SK-N-SH (cell line): ENCODE results near the gene TBCD. TPM values are rescaled to one million over a fixed set of nuclear protein-coding genes. Genes with fewer than 3 reads are reported as not detected.

ENCODE experiments used
- CTCF ChIA-PET: fragments of 300-600, 350-600 bp; formaldehyde crosslinking; extraction: SDS; loops from one replicate; lab custom pipeline; 2021; lab: Yijun Ruan, JAX
- POLR2A ChIA-PET: fragments of 350-600 bp; sonication (Branson Sonifier 250); formaldehyde crosslinking; extraction: SDS; loops from one replicate; lab custom pipeline; 2020; ENCODE audit warnings: antibody characterized with exemption, inconsistent platforms; lab: Yijun Ruan, JAX
- DNase-seq: peaks from one replicate; pipeline ENCODE4 v3.0.0; 2012
- H2AFZ ChIP-seq: fragments of 200-600 bp; sonication (generic); 2 replicates; pipeline ENCODE4 v1.8.1; 2016; ENCODE audit warnings: antibody characterized with exemption, mild to moderate bottlenecking, low read depth
- H3F3A ChIP-seq: fragments of 200-600 bp; sonication (generic); replicated peaks from 2 replicates; pipeline ENCODE3; 2016; ENCODE audit warnings: antibody characterized with exemption, mild to moderate bottlenecking; ENCODE audit not compliant: insufficient read depth
- H3K27ac ChIP-seq, 2 experiments: fragments of 200-500 bp in 1 of 2; fragments of 200-600 bp in 1 of 2; sonication (Bioruptor generic) in 1 of 2; sonication (generic), shearing (Covaris generic) in 1 of 2; 2 replicates each; pipeline versions ENCODE4 v1.5.1 to v1.6.1; 2014 to 2016; ENCODE audit warnings: low read depth in 2 of 2, inconsistent platforms in 1 of 2, low read length in 1 of 2, mild to moderate bottlenecking in 1 of 2, mixed read lengths in 1 of 2
- H3K27me3 ChIP-seq: fragments of 200-600 bp; sonication (generic), shearing (Covaris generic); 2 replicates; pipeline ENCODE4 v1.6.1; 2016; ENCODE audit warnings: mixed run types; ENCODE audit not compliant: insufficient read depth
- H3K36me3 ChIP-seq, 2 experiments: fragments of 200-500 bp in 1 of 2; fragments of 200-600 bp in 1 of 2; sonication (Bioruptor generic) in 1 of 2; sonication (generic) in 1 of 2; replicated peaks in 1 of 2; 2 replicates each; pipeline versions ENCODE3 to v1.5.1; 2014 to 2016; ENCODE audit warnings: low read length in 1 of 2, mild to moderate bottlenecking in 1 of 2; ENCODE audit not compliant: insufficient read depth in 2 of 2, control insufficient read depth in 1 of 2
- H3K4me1 ChIP-seq, 2 experiments: fragments of 200-500 bp in 1 of 2; fragments of 200-600 bp in 1 of 2; sonication (Bioruptor generic) in 1 of 2; sonication (generic), shearing (Covaris generic) in 1 of 2; 2 replicates each; pipeline versions ENCODE4 v1.5.1 to v1.6.1; 2014 to 2016; ENCODE audit warnings: low read depth in 1 of 2, low read length in 1 of 2, mixed run types in 1 of 2; ENCODE audit not compliant: insufficient read depth in 2 of 2, control insufficient read depth in 1 of 2
- H3K4me2 ChIP-seq: fragments of 200-600 bp; sonication (generic), shearing (Covaris generic); 2 replicates; pipeline ENCODE4 v1.6.1; 2017; ENCODE audit warnings: mixed run types
- H3K4me3 ChIP-seq, 2 experiments: fragments of 200-500 bp in 1 of 2; fragments of 200-600 bp in 1 of 2; sonication (Bioruptor generic) in 1 of 2; sonication (generic), shearing (Covaris generic) in 1 of 2; 2 replicates each; pipeline versions ENCODE4 v1.5.1 to v1.8.1; 2014 to 2016; ENCODE audit warnings: low read depth in 2 of 2, inconsistent platforms in 1 of 2, low read length in 1 of 2, mild to moderate bottlenecking in 1 of 2, mixed read lengths in 1 of 2, moderate library complexity in 1 of 2
- H3K79me2 ChIP-seq: fragments of 200-600 bp; sonication (generic); 2 replicates; pipeline ENCODE4 v1.8.1; 2017; ENCODE audit warnings: mild to moderate bottlenecking; ENCODE audit not compliant: insufficient read depth
- H3K9ac ChIP-seq: fragments of 200-600 bp; sonication (generic); 2 replicates; pipeline ENCODE4 v1.6.1; 2017; ENCODE audit warnings: mixed run types
- H3K9me2 ChIP-seq: fragments of 200-600 bp; sonication (generic); 2 replicates; pipeline ENCODE4 v1.6.1; 2017; ENCODE audit warnings: mixed run types
- H3K9me3 ChIP-seq: fragments of 200-600 bp; sonication (generic); 2 replicates; pipeline ENCODE4 v1.6.1; 2017; ENCODE audit warnings: mixed run types, mild to moderate bottlenecking, moderate library complexity
- H4K20me1 ChIP-seq: fragments of 200-600 bp; sonication (generic); 2 replicates; pipeline ENCODE4 v1.6.1; 2017; ENCODE audit warnings: mild to moderate bottlenecking, mixed run types; ENCODE audit not compliant: insufficient read depth
- CHD2 ChIP-seq: fragments of 150-350 bp; IDR thresholded peaks from 2 replicates; pipeline ENCODE4 v1.6.1; 2018; ENCODE audit warnings: low read length; ENCODE audit not compliant: partially characterized antibody
- EZH2phosphoT487 ChIP-seq: fragments of 200-600 bp; sonication (generic); IDR thresholded peaks from 2 replicates; pipeline ENCODE4 v1.6.1; 2017; ENCODE audit warnings: low read depth, mixed run types, mild to moderate bottlenecking, antibody characterized with exemption, moderate library complexity, borderline replicate concordance
- FOSL2 ChIP-seq: IDR thresholded peaks from 2 replicates; pipeline ENCODE4 v1.4.0; 2012; ENCODE audit warnings: low read depth, mild to moderate bottlenecking, moderate library complexity, borderline replicate concordance
- FOXJ3 ChIP-seq: sonication (generic); formaldehyde crosslinking; IDR thresholded peaks from 2 replicates; pipeline ENCODE4 v1.5.1; 2020; ENCODE audit warnings: mild to moderate bottlenecking, missing genetic modification reagents
- GABPA ChIP-seq: IDR thresholded peaks from 2 replicates; pipeline ENCODE4 v1.4.0; 2012; ENCODE audit warnings: low read depth, mild to moderate bottlenecking
- GATA2 ChIP-seq: sonication (generic); formaldehyde crosslinking; IDR thresholded peaks from 2 replicates; pipeline ENCODE4 v1.5.0; 2020; ENCODE audit warnings: mild to moderate bottlenecking, missing genetic modification reagents
- JUND ChIP-seq: IDR thresholded peaks from 2 replicates; pipeline ENCODE4 v1.4.0; 2012
- MXI1 ChIP-seq: IDR thresholded peaks from 2 replicates; pipeline ENCODE4 v1.6.1; 2012; ENCODE audit warnings: mild to moderate bottlenecking, low read depth, low read length, improper control_type of control experiment
- POLR2AphosphoS5 ChIP-seq: IDR thresholded peaks from 2 replicates; pipeline ENCODE4 v1.6.1; 2012; ENCODE audit warnings: low read depth, low read length
- RAD21 ChIP-seq: IDR thresholded peaks from 2 replicates; pipeline ENCODE4 v1.6.1; 2012; ENCODE audit warnings: mild to moderate bottlenecking, low read length
- RCOR1 ChIP-seq: fragments of 150-350 bp; IDR thresholded peaks from 2 replicates; pipeline ENCODE4 v1.6.1; 2017; ENCODE audit warnings: antibody characterized with exemption, low read length
- RXRA ChIP-seq: IDR thresholded peaks from 2 replicates; pipeline ENCODE4 v1.4.0; 2012; ENCODE audit warnings: low read depth, mild to moderate bottlenecking, borderline replicate concordance
- SIN3A ChIP-seq: IDR thresholded peaks from 2 replicates; pipeline ENCODE4 v1.6.1; 2012; ENCODE audit warnings: low read depth, mild to moderate bottlenecking, low read length, moderate library complexity, borderline replicate concordance
- TAF1 ChIP-seq: IDR thresholded peaks from 2 replicates; pipeline ENCODE4 v1.6.1; 2012; ENCODE audit warnings: low read depth, mild to moderate bottlenecking, low read length, moderate library complexity, borderline replicate concordance
- TEAD4 ChIP-seq: IDR thresholded peaks from 2 replicates; pipeline ENCODE4 v1.4.0; 2012; ENCODE audit warnings: mild to moderate bottlenecking, borderline replicate concordance; ENCODE audit not compliant: insufficient read depth
- YY1 ChIP-seq: IDR thresholded peaks from 2 replicates; pipeline ENCODE4 v1.4.0; 2012; ENCODE audit warnings: low read depth, mild to moderate bottlenecking
- WGBS: methylation state at CpG from one replicate; pipeline ENCODE4 v1.1.6; 2017; ENCODE audit warnings: low lambda C conversion rate; 5-methylcytosine and 5-hydroxymethylcytosine counted together
- polyA plus RNA-seq, 3 experiments: library from polyadenylated mRNA; depleted of rRNA; stranded (reverse); fragments of >200 nt; gene quantifications; 2 replicates each; pipeline ENCODE4 v1.2.3, GENCODE V29; 2012
- TF ChIP-seq, protein P1 (sequence below): IDR thresholded peaks from 2 replicates; pipeline ENCODE4 v1.6.1; 2012; ENCODE audit warnings: mild to moderate bottlenecking, low read depth, low read length, moderate library complexity

The TBCD gene
- polyA plus RNA-seq, 1 of the 3 experiments (the other 2 are of a cell fraction): 107 TPM

GRCh38 chr17:82856361-82856760, 104.5 kb downstream of the TBCD start:
- no peaks in the 10 kb centered on the region for H3K27me3 ChIP-seq
- H3K79me2 ChIP-seq: peaks cover 13% of the 10 kb centered on the region; the same call in 1 of the 2 replicates
- H3K9me2 ChIP-seq: no peaks in the 10 kb centered on the region
- H3K9ac ChIP-seq: no peak overlapping the region
- ChIA-PET CTCF (no interaction called here), POLR2A (no interaction called here)
- no peak for TF ChIP-seq GATA2 (CRISPR knock-in tag)
- TF ChIP-seq POLR2AphosphoS5: no peak
- TF ChIP-seq, protein P1, sequence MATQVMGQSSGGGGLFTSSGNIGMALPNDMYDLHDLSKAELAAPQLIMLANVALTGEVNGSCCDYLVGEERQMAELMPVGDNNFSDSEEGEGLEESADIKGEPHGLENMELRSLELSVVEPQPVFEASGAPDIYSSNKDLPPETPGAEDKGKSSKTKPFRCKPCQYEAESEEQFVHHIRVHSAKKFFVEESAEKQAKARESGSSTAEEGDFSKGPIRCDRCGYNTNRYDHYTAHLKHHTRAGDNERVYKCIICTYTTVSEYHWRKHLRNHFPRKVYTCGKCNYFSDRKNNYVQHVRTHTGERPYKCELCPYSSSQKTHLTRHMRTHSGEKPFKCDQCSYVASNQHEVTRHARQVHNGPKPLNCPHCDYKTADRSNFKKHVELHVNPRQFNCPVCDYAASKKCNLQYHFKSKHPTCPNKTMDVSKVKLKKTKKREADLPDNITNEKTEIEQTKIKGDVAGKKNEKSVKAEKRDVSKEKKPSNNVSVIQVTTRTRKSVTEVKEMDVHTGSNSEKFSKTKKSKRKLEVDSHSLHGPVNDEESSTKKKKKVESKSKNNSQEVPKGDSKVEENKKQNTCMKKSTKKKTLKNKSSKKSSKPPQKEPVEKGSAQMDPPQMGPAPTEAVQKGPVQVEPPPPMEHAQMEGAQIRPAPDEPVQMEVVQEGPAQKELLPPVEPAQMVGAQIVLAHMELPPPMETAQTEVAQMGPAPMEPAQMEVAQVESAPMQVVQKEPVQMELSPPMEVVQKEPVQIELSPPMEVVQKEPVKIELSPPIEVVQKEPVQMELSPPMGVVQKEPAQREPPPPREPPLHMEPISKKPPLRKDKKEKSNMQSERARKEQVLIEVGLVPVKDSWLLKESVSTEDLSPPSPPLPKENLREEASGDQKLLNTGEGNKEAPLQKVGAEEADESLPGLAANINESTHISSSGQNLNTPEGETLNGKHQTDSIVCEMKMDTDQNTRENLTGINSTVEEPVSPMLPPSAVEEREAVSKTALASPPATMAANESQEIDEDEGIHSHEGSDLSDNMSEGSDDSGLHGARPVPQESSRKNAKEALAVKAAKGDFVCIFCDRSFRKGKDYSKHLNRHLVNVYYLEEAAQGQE: no peak
- no peak overlapping the region for H3K4me3 ChIP-seq
- WGBS: 88% methylated on average over 15 of the region's 15 CpGs
- H3K36me3 ChIP-seq: peaks cover 5 to 9% of the 10 kb centered on the region in 2 experiments
- H3K9me3 ChIP-seq: no peaks in the 10 kb centered on the region
- DNase-seq: no peak
- H3K4me2 ChIP-seq: no peak overlapping the region
- no peak overlapping the region for H2AFZ ChIP-seq
- H3K27ac ChIP-seq: no peak overlapping the region
- H3F3A ChIP-seq: peaks cover 5% of the 10 kb centered on the region
- H3K4me1 ChIP-seq: peaks cover 13 to 18% of the 10 kb centered on the region in 2 experiments; a peak in 3 of 4 replicates
- no peaks in the 10 kb centered on the region for H4K20me1 ChIP-seq

DNA sequence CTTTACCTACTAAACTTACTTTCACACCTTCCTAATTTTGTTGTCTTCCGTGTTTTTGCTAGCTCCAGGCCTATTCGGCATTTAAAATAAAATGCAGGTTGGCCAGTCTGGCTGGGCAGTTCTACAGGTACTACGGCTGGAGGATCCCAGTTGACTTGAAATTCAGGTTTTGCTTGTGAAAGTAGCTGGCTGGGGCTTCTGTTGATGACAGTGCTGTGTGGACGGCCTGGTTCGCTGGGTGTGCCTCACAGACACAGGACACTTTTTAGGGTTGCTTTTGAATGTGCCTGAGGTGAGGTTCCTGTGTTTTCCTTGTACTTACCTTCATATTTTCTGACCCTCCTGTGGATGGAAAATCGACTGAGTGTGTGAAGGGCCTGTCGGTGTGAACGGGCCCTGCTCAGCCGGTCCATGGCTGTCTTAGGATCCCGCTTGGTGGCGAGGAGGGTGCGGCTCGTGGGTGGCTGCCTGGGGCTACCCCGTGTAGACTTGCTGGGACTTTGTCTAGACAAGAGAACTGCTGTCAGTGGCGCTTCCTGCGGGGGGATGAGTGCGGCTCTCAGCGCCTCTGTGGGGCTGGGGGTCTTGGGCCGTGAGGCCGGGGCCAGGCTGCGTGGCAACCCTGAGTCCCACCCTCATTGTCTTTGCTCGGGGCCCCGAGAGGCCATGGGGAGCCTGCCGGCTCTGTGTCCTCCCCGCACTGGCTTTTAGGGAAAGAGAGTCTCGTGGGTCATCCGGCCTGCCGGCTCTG, 106.7 kb downstream of the TBCD start:
- no peak for DNase-seq
- TF ChIP-seq FOSL2 (no peak), MXI1 (no peak), FOXJ3 (no peak), RAD21 (no peak), JUND (no peak), CHD2 (no peak), TAF1 (no peak), EZH2phosphoT487 (no peak), SIN3A (no peak), RXRA (no peak), YY1 (no peak), GABPA (no peak), GATA2 (CRISPR knock-in tag) (no peak), RCOR1 (no peak), TEAD4 (no peak)
- no peak overlapping the region for H2AFZ ChIP-seq
- peaks cover 15 to 29% of the 10 kb centered on the region in 2 experiments; a peak in 3 of 4 replicates for H3K4me1 ChIP-seq
- peaks cover 17% of the 10 kb centered on the region; the same call in 1 of the 2 replicates for H3K79me2 ChIP-seq
- no peaks in the 10 kb centered on the region for H4K20me1 ChIP-seq
- no peaks in the 10 kb centered on the region for H3K27me3 ChIP-seq
- WGBS: 97% methylated on average over 21 of the region's 28 CpGs
- H3K4me2 ChIP-seq: no peak overlapping the region
- CTCF ChIA-PET: interaction anchor here (1.1 to 1.9 kb wide), 4 partner anchors 18 to 83 kb away, joined by 3 to 5 read pairs (median 4); no protein-coding TSS in a partner anchor
- POLR2A ChIA-PET: no interaction called here
- H3K27ac ChIP-seq: peak overlapping the region in 1 of 2 experiments; percentile 36; a peak in 1 of 4 replicates
- peaks cover 5 to 9% of the 10 kb centered on the region in 2 experiments for H3K36me3 ChIP-seq
- no peaks in the 10 kb centered on the region for H3K9me2 ChIP-seq
- peaks cover 5% of the 10 kb centered on the region for H3F3A ChIP-seq
- H3K4me3 ChIP-seq: no peak overlapping the region
- no peak overlapping the region for H3K9ac ChIP-seq
- H3K9me3 ChIP-seq: no peaks in the 10 kb centered on the region
